IMR-90 (cell line): ENCODE results near the gene RPL15. TPM values are rescaled to one million over a fixed set of nuclear protein-coding genes. Genes with fewer than 3 reads are reported as not detected.
A peak's percentile ranks its signal among the peaks of the same experiment; 100 is the strongest.

Experiments
- ATAC-seq: fragments of 200-7000 bp; cut with Tn5 transposase; 2 replicates; pipeline ENCODE4 v1.9.1; 2020; ENCODE audit warnings: low read depth, mild to moderate bottlenecking, moderate library complexity
- BruUV-seq: library from RNA; stranded (reverse); fragments of 400-500 nt; replicated peaks from 2 replicates; lab custom pipeline; 2021; lab: Mats Ljungman, UMichigan
- CTCF ChIA-PET: fragments of 300-600 bp; formaldehyde crosslinking; extraction: SDS; loops from one replicate; lab custom pipeline; 2021; ENCODE audit warnings: antibody characterized with exemption; lab: Yijun Ruan, JAX
- POLR2A ChIA-PET: fragments of 300-600 bp; sonication (Branson Sonifier 250); formaldehyde crosslinking; loops from one replicate; lab custom pipeline; 2022; ENCODE audit warnings: antibody characterized with exemption; ENCODE audit not compliant: unreplicated experiment; lab: Charles Lee
- DNase-seq: peaks from one replicate; pipeline ENCODE4 v3.0.0; 2013
- H2AFZ ChIP-seq: replicated peaks from 2 replicates; pipeline ENCODE3; 2013; ENCODE audit warnings: low read length, mild to moderate bottlenecking; ENCODE audit not compliant: poor library complexity
- H2AK5ac ChIP-seq: 2 replicates; pipeline ENCODE4 v1.6.1; 2013; ENCODE audit warnings: low read depth, low read length, inconsistent platforms
- H2AK9ac ChIP-seq: replicated peaks from 2 replicates; pipeline ENCODE3; 2013; ENCODE audit warnings: mild to moderate bottlenecking, low read depth, low read length, moderate library complexity; ENCODE audit not compliant: poor library complexity
- H2BK120ac ChIP-seq: 2 replicates; pipeline ENCODE4 v1.6.1; 2013; ENCODE audit warnings: low read depth, low read length, inconsistent platforms
- H2BK15ac ChIP-seq: 3 replicates; pipeline ENCODE4 v1.6.1; 2013; ENCODE audit warnings: low read depth, low read length, inconsistent platforms
- H2BK20ac ChIP-seq: 2 replicates; pipeline ENCODE4 v1.6.1; 2013; ENCODE audit warnings: low read depth, mild to moderate bottlenecking, inconsistent platforms, low read length, moderate library complexity
- H2BK5ac ChIP-seq: 2 replicates; pipeline ENCODE4 v1.6.1; 2013; ENCODE audit warnings: mild to moderate bottlenecking, low read depth, low read length, inconsistent platforms; ENCODE audit not compliant: poor library complexity, severe bottlenecking
- H3K14ac ChIP-seq: replicated peaks from 2 replicates; pipeline ENCODE4 v1.6.1; 2013; ENCODE audit warnings: low read depth, low read length, inconsistent platforms
- H3K18ac ChIP-seq: 2 replicates; pipeline ENCODE4 v1.6.1; 2013; ENCODE audit warnings: low read depth, low read length, control low read depth
- H3K23ac ChIP-seq: 2 replicates; pipeline ENCODE4 v1.6.1; 2013; ENCODE audit warnings: low read depth, low read length, inconsistent platforms
- H3K27ac ChIP-seq: 2 replicates; pipeline ENCODE4 v1.5.1; 2013; ENCODE audit warnings: mild to moderate bottlenecking, control low read depth, low read length; ENCODE audit not compliant: insufficient read depth
- H3K27me3 ChIP-seq: 2 replicates; pipeline ENCODE4 v1.6.1; 2013; ENCODE audit warnings: low read length; ENCODE audit not compliant: control insufficient read depth, insufficient read depth
- H3K36me3 ChIP-seq: 2 replicates; pipeline ENCODE4 v1.6.1; 2013; ENCODE audit warnings: low read length, mixed read lengths; ENCODE audit not compliant: control insufficient read depth, insufficient read depth
- H3K4ac ChIP-seq: 2 replicates; pipeline ENCODE4 v1.6.1; 2013; ENCODE audit warnings: low read depth, low read length, inconsistent platforms
- H3K4me1 ChIP-seq: 2 replicates; pipeline ENCODE4 v1.6.1; 2013; ENCODE audit warnings: low read length, mixed read lengths; ENCODE audit not compliant: control insufficient read depth, insufficient read depth
- H3K4me2 ChIP-seq: 2 replicates; pipeline ENCODE4 v1.6.1; 2013; ENCODE audit warnings: low read depth, mild to moderate bottlenecking, control low read depth, low read length, moderate library complexity
- H3K4me3 ChIP-seq: 2 replicates; pipeline ENCODE4 v1.5.1; 2013; ENCODE audit warnings: low read depth, mild to moderate bottlenecking, control low read depth, low read length, moderate library complexity; ENCODE audit not compliant: insufficient read depth
- H3K56ac ChIP-seq: 2 replicates; pipeline ENCODE4 v1.6.1; 2013; ENCODE audit warnings: low read length, inconsistent platforms; ENCODE audit not compliant: insufficient read depth; ENCODE audit errors: extremely low read depth
- H3K79me1 ChIP-seq, 2 experiments: 2 replicates each; pipeline ENCODE4 v1.6.1; 2013; ENCODE audit warnings: low read length in 2 of 2, inconsistent platforms in 1 of 2, low read depth in 1 of 2
- H3K9ac ChIP-seq: 2 replicates; pipeline ENCODE4 v1.6.1; 2013; ENCODE audit warnings: low read depth, low read length, control low read depth
- H3K9me1 ChIP-seq: 2 replicates; pipeline ENCODE4 v1.6.1; 2013; ENCODE audit warnings: low read length, inconsistent platforms; ENCODE audit not compliant: insufficient read depth
- H3K9me3 ChIP-seq: 2 replicates; pipeline ENCODE4 v1.6.1; 2013; ENCODE audit warnings: low read length; ENCODE audit not compliant: control insufficient read depth, insufficient read depth
- H4K20me1 ChIP-seq: 2 replicates; pipeline ENCODE4 v1.6.1; 2013; ENCODE audit warnings: low read length, inconsistent platforms; ENCODE audit not compliant: insufficient read depth
- H4K5ac ChIP-seq: 2 replicates; pipeline ENCODE4 v1.6.1; 2013; ENCODE audit warnings: mild to moderate bottlenecking, low read depth, low read length, control low read depth
- H4K8ac ChIP-seq, 2 experiments: 2 replicates each; pipeline ENCODE4 v1.6.1; 2013; ENCODE audit warnings: low read depth in 2 of 2, low read length in 2 of 2, control low read depth in 1 of 2, inconsistent platforms in 1 of 2
- H4K91ac ChIP-seq: 2 replicates; pipeline ENCODE4 v1.6.1; 2013; ENCODE audit warnings: low read depth, low read length, inconsistent platforms; ENCODE audit not compliant: insufficient read depth
- CEBPB ChIP-seq: IDR thresholded peaks from 2 replicates; pipeline ENCODE4 v1.6.1; 2012; ENCODE audit warnings: low read depth, low read length, improper control_type of control experiment
- MXI1 ChIP-seq: IDR thresholded peaks from 2 replicates; pipeline ENCODE4 v1.6.1; 2012; ENCODE audit warnings: low read depth, mild to moderate bottlenecking, low read length, moderate library complexity, borderline replicate concordance
- POLR2A ChIP-seq: IDR thresholded peaks from 2 replicates; pipeline ENCODE4 v1.6.1; 2012; ENCODE audit warnings: mild to moderate bottlenecking, low read depth, low read length
- RCOR1 ChIP-seq: IDR thresholded peaks from 2 replicates; pipeline ENCODE4 v1.6.1; 2012; ENCODE audit warnings: mild to moderate bottlenecking, low read length, improper control_type of control experiment; ENCODE audit not compliant: insufficient replicate concordance
- RFX5 ChIP-seq: IDR thresholded peaks from 2 replicates; pipeline ENCODE4 v1.8.0; 2012; ENCODE audit warnings: low read depth, mild to moderate bottlenecking, low read length, moderate library complexity
- SMC3 ChIP-seq: fragments of 150-350 bp; IDR thresholded peaks from 2 replicates; pipeline ENCODE4 v1.6.1; 2016; ENCODE audit warnings: low read depth, mild to moderate bottlenecking, antibody characterized with exemption, low read length, moderate library complexity
- USF2 ChIP-seq: fragments of 150-350 bp; IDR thresholded peaks from 2 replicates; pipeline ENCODE4 v1.6.1; 2017; ENCODE audit warnings: mild to moderate bottlenecking, antibody characterized with exemption, low read length, low read depth
- WGBS, 2 experiments: methylation state at CpG; one replicate each; pipeline versions ENCODE4 v1.1.5 to v1.1.7; 2013; ENCODE audit warnings: missing lambda C conversion rate in 2 of 2; ENCODE audit not compliant: insufficient read length in 1 of 2; ENCODE audit errors: extremely low coverage in 2 of 2; 5-methylcytosine and 5-hydroxymethylcytosine counted together
- dilution Hi-C: fragments of 300-500 bp; cut with HindIII; formaldehyde crosslinking; loops from one replicate; pipeline ENCODE4 v1.14.3; 2018; ENCODE audit warnings: low sequenced_read_pairs; ENCODE audit not compliant: unreplicated experiment
- in situ Hi-C: fragments of 300-500 bp; cut with MboI; formaldehyde crosslinking; loops from 3 replicates; pipeline ENCODE4 v1.14.3; 2019; ENCODE audit warnings: low sequenced_read_pairs, inconsistent platforms, mixed read lengths
- intact Hi-C: fragments of 100-400 bp; cut with micrococcal nuclease; formaldehyde crosslinking; loops from 2 replicates; pipeline ENCODE4 v1.10.0; 2022
- polyA plus RNA-seq, 3 experiments: library from polyadenylated mRNA; depleted of rRNA; stranded (reverse); fragments of >200 nt; gene quantifications; 2 replicates each; pipeline ENCODE4 v1.2.3, GENCODE V29; 2012; ENCODE audit warnings: low replicate concordance in 1 of 3
- total RNA-seq: library from RNA; depleted of rRNA; stranded (reverse); fragments of >200 nt; gene quantifications from 2 replicates; pipeline ENCODE4 v1.2.3, GENCODE V29; 2012

The RPL15 gene
- total and polyA plus RNA-seq, 2 of the 4 experiments (the other 2 are of a cell fraction) = 1,419 to 4,701 TPM

- TF ChIP-seq RCOR1 (no peak), MXI1 (peak; percentile 10; the same call in 1 of the 2 replicates), SMC3 (no peak)
These were observed 29.2 kb downstream of the RPL15 start (continued) for GRCh38 chr3:23945913-23946687.

DNA sequence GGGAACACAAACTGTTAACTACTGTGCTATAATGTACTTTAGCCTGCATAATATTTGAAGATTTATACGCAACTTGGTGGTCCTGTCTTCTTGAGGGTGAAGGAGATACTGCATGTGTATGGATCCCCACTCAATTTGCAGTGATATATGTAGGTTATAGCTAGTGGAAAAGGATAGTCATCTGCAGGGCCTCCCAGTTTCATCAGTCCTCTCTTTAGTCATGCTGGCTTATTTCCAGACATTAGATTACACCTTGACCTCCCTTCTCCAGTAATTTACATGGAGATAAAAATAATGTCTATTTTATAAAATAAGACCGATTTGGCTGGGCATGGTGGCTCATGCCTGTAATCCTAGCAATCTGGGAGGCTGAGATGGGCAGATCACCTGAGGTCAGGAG is 31.8 kb downstream of the RPL15 start:
- Histone ChIP-seq H2BK5ac (no peak overlapping the region), H2AK9ac (no peak overlapping the region), H2BK15ac (no peak overlapping the region), H3K79me1 (peaks cover 21 to 65% of the 10 kb centered on the region in 2 experiments), H3K27me3 (no peaks in the 10 kb centered on the region), H4K20me1 (peaks cover 67% of the 10 kb centered on the region), H3K9me1 (peaks cover 3% of the 10 kb centered on the region; the same call in 1 of the 2 replicates), H3K4me2 (no peak overlapping the region), H3K36me3 (no peaks in the 10 kb centered on the region; the same call in 1 of the 2 replicates), H3K4ac (no peak overlapping the region; the same call in 1 of the 2 replicates), H3K18ac (no peak overlapping the region), H3K14ac (no peak overlapping the region), H3K4me1 (peaks cover 11% of the 10 kb centered on the region), H4K91ac (no peak overlapping the region), H4K8ac (no peak overlapping the region), H2BK120ac (no peak overlapping the region), H2AK5ac (no peak overlapping the region), H3K9ac (no peak overlapping the region), H3K9me3 (no peaks in the 10 kb centered on the region), H3K4me3 (no peak overlapping the region), H3K23ac (no peak overlapping the region), H4K5ac (no peak overlapping the region), H2AFZ (no peak overlapping the region), H3K56ac (no peak overlapping the region), H3K27ac (no peak overlapping the region), H2BK20ac (no peak overlapping the region)
- in situ Hi-C loops = no loop called here
- dilution Hi-C loops = no loop called here
- WGBS, 2 experiments = no CpG with 5 or more reads among the region's 2 CpGs
- intact Hi-C loops = loop anchor here (10.0 kb wide), 1 partner anchor 664 kb away; no protein-coding TSS in a partner anchor
- ChIA-PET CTCF (no interaction called here), POLR2A (no interaction called here)
- DNase-seq = peak; percentile 51
- ATAC-seq = no peak
- BruUV-seq = no TSS peak
- no peak for TF ChIP-seq POLR2A
- TF ChIP-seq RFX5 = no peak
- no peak for TF ChIP-seq USF2
- TF ChIP-seq CEBPB = peak; percentile 15; the same call in 1 of the 2 replicates
